NOMO-1 treated with dmso at 0.1 percent for 144 hours (cell line): Measurements from ENCODE around the gene RAB13.

Experiments
- DNase-seq: peaks from one replicate; lab custom pipeline; 2025; ENCODE audit not compliant: unreplicated experiment; lab: John Stamatoyannopoulos, UW

Gene RAB13

GRCh38 chr1:153957744-153958110 lies 28.4 kb downstream of the RAB13 start:
- no peak for DNase-seq

- DNase-seq, result no peak
Measured at GRCh38 chr1:153956997-153957715, 29.0 kb downstream of the RAB13 start.

- DNase-seq, result no peak
Measured at GRCh38 chr1:153954826-153955225, 31.3 kb downstream of the RAB13 start.

- no peak for DNase-seq
Measured at GRCh38 chr1:153953859-153954365, 32.2 kb downstream of the RAB13 start.

- DNase-seq, result no peak
Measured at GRCh38 chr1:153951801-153952200, 34.3 kb downstream of the RAB13 start.

- DNase-seq, result no peak
Measured at GRCh38 chr1:153951183-153951582, 35.0 kb downstream of the RAB13 start.

GRCh38 chr1:153946622-153947241 lies 39.4 kb downstream of the RAB13 start, which contains the start of gene DENND4B:
DENND4B (minus strand) TSS chr1:153946718; CDS start chr1:153944374, 2,344 bp downstream.
- DNase-seq, result peak; percentile 88

- DNase-seq, result peak; percentile 96
Measured at GRCh38 chr1:153945795-153946621, 40.1 kb downstream of the RAB13 start.

GRCh38 chr1:153945131-153945794 lies 40.9 kb downstream of the RAB13 start:
- peak; percentile 88 for DNase-seq

GRCh38 chr1:153944827-153945117 lies 41.4 kb downstream of the RAB13 start:
- no peak for DNase-seq

GRCh38 chr1:153944005-153944826 lies 41.9 kb downstream of the RAB13 start:
- no peak for DNase-seq

GRCh38 chr1:153942766-153943549 lies 43.2 kb downstream of the RAB13 start:
- DNase-seq, result no peak

GRCh38 chr1:153941826-153942725 lies 44.1 kb downstream of the RAB13 start:
- no peak for DNase-seq

- no peak for DNase-seq
Measured at GRCh38 chr1:153940756-153941155, 45.4 kb downstream of the RAB13 start.

GRCh38 chr1:153939476-153939875 lies 46.7 kb downstream of the RAB13 start:
- DNase-seq, result no peak

- no peak for DNase-seq
Measured at GRCh38 chr1:153938996-153939395, 47.1 kb downstream of the RAB13 start.

GRCh38 chr1:153937331-153937730 lies 48.8 kb downstream of the RAB13 start:
- no peak for DNase-seq

GRCh38 chr1:153936011-153936802 lies 49.9 kb downstream of the RAB13 start:
- DNase-seq, result no peak
